IPS DF 6.9 (cell line): Measurements from ENCODE around the gene PTCD2.

Experiments used
- DNase-seq: peaks from one replicate; pipeline ENCODE4 v3.0.0-alpha.2; 2013; ENCODE audit warnings: low read depth, low spot score
- H3K27ac ChIP-seq: one replicate; pipeline ENCODE4 v1.5.1; 2013; ENCODE audit warnings: low read length, control low read depth
- H3K27me3 ChIP-seq: 2 replicates; pipeline ENCODE4 v1.6.1; 2013; ENCODE audit warnings: mild to moderate bottlenecking, low read length; ENCODE audit not compliant: control insufficient read depth, insufficient read depth
- H3K36me3 ChIP-seq: 2 replicates; pipeline ENCODE4 v1.6.1; 2013; ENCODE audit warnings: low read length; ENCODE audit not compliant: control insufficient read depth, insufficient read depth
- H3K4me1 ChIP-seq: 2 replicates; pipeline ENCODE4 v1.6.1; 2013; ENCODE audit warnings: low read length; ENCODE audit not compliant: control insufficient read depth, insufficient read depth
- H3K4me3 ChIP-seq: 2 replicates; pipeline ENCODE4 v1.5.1; 2013; ENCODE audit warnings: mild to moderate bottlenecking, low read length
- H3K9me3 ChIP-seq: 2 replicates; pipeline ENCODE4 v1.6.1; 2013; ENCODE audit warnings: low read length, inconsistent platforms; ENCODE audit not compliant: control insufficient read depth, insufficient read depth
- WGBS: extraction: QIAGEN DNeasy Blood & Tissue Kit; methylation state at CpG from one replicate; pipeline ENCODE4 v1.1.7; 2013; ENCODE audit warnings: mixed read lengths, missing lambda C conversion rate; ENCODE audit not compliant: insufficient read length, insufficient coverage; 5-methylcytosine and 5-hydroxymethylcytosine counted together

Gene PTCD2

GRCh38 chr5:72284559-72285423 lies 35.4 kb upstream of the PTCD2 start:
- no peaks in the 10 kb centered on the region; the same call in 1 of the 2 replicates for H3K36me3 ChIP-seq
- DNase-seq, result no peak
- no peaks in the 10 kb centered on the region for H3K27me3 ChIP-seq
- no peaks in the 10 kb centered on the region for H3K4me1 ChIP-seq
- H3K4me3 ChIP-seq, result no peak overlapping the region
- no peaks in the 10 kb centered on the region for H3K9me3 ChIP-seq
- WGBS, result no CpG with 5 or more reads among the region's 3 CpGs
- H3K27ac ChIP-seq, result no peak overlapping the region

DNA sequence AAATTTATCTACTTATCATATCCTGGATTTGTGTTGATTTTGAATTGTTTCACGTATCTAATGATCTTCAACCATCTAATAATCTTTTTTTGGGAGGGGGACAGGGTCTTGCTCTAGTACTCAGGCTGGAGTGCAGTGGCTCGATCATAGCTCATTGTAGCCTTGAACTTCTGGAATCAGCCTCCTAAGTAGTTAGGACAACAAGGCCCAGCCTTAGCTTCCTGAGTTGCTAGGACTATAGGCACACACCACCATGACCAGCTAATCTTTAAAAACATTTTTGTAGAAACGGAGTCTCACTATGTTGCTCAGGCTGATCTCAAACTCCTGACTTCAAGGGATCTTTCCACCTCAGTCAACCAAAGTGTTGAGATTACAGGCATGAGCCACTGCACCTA lies 34.8 kb upstream of the PTCD2 start:
- H3K36me3 ChIP-seq, result no peaks in the 10 kb centered on the region; the same call in 1 of the 2 replicates
- no peak overlapping the region for H3K4me3 ChIP-seq
- no CpG with 5 or more reads among the region's 3 CpGs for WGBS
- DNase-seq, result no peak
- no peaks in the 10 kb centered on the region for H3K4me1 ChIP-seq
- H3K27ac ChIP-seq, result no peak overlapping the region
- H3K27me3 ChIP-seq, result no peaks in the 10 kb centered on the region
- no peaks in the 10 kb centered on the region for H3K9me3 ChIP-seq

DNA sequence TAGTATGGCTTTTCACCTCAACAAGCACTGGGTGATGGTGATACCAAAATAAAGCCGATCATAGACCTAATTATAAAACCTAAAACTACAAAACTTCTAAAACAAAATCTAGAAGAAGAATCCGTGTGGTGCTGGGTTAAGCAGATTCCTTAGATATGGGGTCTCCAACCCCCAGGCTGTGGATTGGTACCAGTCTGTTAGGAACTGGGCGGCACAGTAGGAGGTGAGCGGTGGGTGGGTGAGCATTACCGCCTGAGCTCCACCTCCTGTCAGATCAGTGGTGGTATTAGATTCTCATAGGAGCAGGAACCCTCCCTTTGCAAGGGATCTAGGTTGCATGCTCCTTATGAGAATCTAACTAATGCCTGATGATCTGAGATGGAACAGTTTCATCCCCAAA lies 33.4 kb upstream of the PTCD2 start:
- no peaks in the 10 kb centered on the region for H3K27me3 ChIP-seq
- H3K27ac ChIP-seq, result no peak overlapping the region
- no peaks in the 10 kb centered on the region for H3K9me3 ChIP-seq
- no peaks in the 10 kb centered on the region for H3K4me1 ChIP-seq
- DNase-seq, result no peak
- H3K36me3 ChIP-seq, result no peaks in the 10 kb centered on the region; the same call in 1 of the 2 replicates
- no peak overlapping the region for H3K4me3 ChIP-seq
- WGBS, result no CpG with 5 or more reads among the region's 5 CpGs

DNA sequence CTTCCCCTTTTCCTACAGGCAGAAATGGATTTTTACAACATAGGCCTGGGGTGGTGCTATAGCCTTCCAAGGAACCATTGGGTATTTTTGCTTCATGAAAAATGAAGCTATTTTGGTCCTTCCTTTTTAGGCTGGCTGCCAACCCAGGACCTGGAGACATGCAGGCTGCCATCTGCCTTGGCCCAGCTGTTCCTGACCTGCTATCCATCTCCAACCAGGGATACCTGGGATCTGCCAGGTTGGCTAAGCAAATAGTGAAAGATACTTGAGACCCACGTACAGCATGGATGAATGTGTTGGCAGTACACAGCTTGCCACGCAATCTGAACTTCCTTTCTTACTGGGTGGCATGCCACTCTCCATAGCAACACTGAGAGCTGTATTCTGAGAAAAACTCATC lies 31.2 kb upstream of the PTCD2 start:
- no peaks in the 10 kb centered on the region for H3K27me3 ChIP-seq
- DNase-seq, result no peak
- H3K27ac ChIP-seq, result no peak overlapping the region
- peaks cover 2% of the 10 kb centered on the region; the same call in 1 of the 2 replicates for H3K36me3 ChIP-seq
- WGBS, result no CpG with 5 or more reads among the region's 2 CpGs
- no peaks in the 10 kb centered on the region for H3K9me3 ChIP-seq
- no peaks in the 10 kb centered on the region for H3K4me1 ChIP-seq
- no peak overlapping the region for H3K4me3 ChIP-seq

DNA sequence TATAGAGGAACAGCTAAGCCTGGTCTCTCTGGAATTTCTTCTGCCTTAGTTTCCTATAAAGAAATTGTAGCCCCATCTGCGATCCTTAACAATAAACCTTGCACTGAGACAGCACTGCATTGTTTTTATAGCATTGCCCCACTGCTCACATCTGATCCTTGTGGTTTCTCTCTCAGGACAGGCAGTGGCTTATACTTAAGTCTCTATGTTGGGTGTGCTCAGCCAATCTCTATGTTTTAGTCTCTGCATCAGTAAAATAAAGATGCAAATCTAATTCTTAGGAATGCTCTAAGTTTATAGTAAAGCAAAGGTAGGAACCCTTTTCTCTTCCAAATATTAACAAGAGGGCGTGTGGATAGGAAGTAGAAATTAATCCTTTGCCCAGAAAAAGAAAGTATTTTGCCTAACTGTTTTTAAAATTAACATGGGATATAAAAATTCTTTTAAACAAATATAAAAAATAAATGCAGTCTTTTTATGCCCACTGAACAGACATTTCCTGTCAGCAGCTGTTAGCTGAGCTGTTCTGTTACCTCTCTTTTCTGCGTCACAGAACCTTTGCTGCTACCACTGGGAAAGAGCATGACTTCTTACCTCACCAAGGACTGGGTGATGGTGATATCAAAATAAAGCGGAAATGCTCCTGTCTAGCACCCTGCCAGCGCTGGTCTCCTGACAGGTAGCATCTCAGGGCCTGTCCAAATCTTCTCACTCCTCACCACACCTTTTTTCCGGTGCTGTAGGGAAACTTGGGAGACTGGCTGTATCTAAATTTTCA lies 29.6 kb upstream of the PTCD2 start:
- no peaks in the 10 kb centered on the region for H3K4me1 ChIP-seq
- no peaks in the 10 kb centered on the region for H3K9me3 ChIP-seq
- H3K4me3 ChIP-seq, result no peak overlapping the region
- no peaks in the 10 kb centered on the region for H3K27me3 ChIP-seq
- peaks cover 2% of the 10 kb centered on the region; the same call in 1 of the 2 replicates for H3K36me3 ChIP-seq
- no CpG with 5 or more reads among the region's 6 CpGs for WGBS
- no peak overlapping the region for H3K27ac ChIP-seq
- no peak for DNase-seq

- Histone ChIP-seq H3K27me3 (no peaks in the 10 kb centered on the region), H3K36me3 (peaks cover 2% of the 10 kb centered on the region; the same call in 1 of the 2 replicates), H3K27ac (no peak overlapping the region), H3K4me1 (no peaks in the 10 kb centered on the region), H3K9me3 (no peaks in the 10 kb centered on the region), H3K4me3 (no peak overlapping the region)
- no peak for DNase-seq
- no CpG with 5 or more reads among the region's 3 CpGs for WGBS
Observed at GRCh38 chr5:72291601-72292000, 28.6 kb upstream of the PTCD2 start.

- DNase-seq, result no peak
- Histone ChIP-seq H3K4me3 (no peak overlapping the region), H3K4me1 (no peaks in the 10 kb centered on the region), H3K9me3 (no peaks in the 10 kb centered on the region), H3K36me3 (peaks cover 2% of the 10 kb centered on the region; the same call in 1 of the 2 replicates), H3K27ac (no peak overlapping the region), H3K27me3 (no peaks in the 10 kb centered on the region)
- no CpG with 5 or more reads among the region's 1 CpG for WGBS
Observed at GRCh38 chr5:72292411-72292810, 27.8 kb upstream of the PTCD2 start.

GRCh38 chr5:72293495-72294055 lies 26.6 kb upstream of the PTCD2 start:
- DNase-seq, result no peak
- no CpG with 5 or more reads among the region's 3 CpGs for WGBS
- no peaks in the 10 kb centered on the region for H3K27me3 ChIP-seq
- no peak overlapping the region for H3K27ac ChIP-seq
- no peaks in the 10 kb centered on the region for H3K4me1 ChIP-seq
- H3K36me3 ChIP-seq, result peaks cover 2% of the 10 kb centered on the region; the same call in 1 of the 2 replicates
- no peaks in the 10 kb centered on the region for H3K9me3 ChIP-seq
- H3K4me3 ChIP-seq, result no peak overlapping the region

GRCh38 chr5:72294473-72294872 lies 25.7 kb upstream of the PTCD2 start:
- no peak for DNase-seq
- Histone ChIP-seq H3K9me3 (no peaks in the 10 kb centered on the region), H3K36me3 (peaks cover 2% of the 10 kb centered on the region; the same call in 1 of the 2 replicates), H3K27me3 (no peaks in the 10 kb centered on the region), H3K4me3 (no peak overlapping the region), H3K27ac (no peak overlapping the region), H3K4me1 (no peaks in the 10 kb centered on the region)
- no CpG with 5 or more reads among the region's 2 CpGs for WGBS

DNA sequence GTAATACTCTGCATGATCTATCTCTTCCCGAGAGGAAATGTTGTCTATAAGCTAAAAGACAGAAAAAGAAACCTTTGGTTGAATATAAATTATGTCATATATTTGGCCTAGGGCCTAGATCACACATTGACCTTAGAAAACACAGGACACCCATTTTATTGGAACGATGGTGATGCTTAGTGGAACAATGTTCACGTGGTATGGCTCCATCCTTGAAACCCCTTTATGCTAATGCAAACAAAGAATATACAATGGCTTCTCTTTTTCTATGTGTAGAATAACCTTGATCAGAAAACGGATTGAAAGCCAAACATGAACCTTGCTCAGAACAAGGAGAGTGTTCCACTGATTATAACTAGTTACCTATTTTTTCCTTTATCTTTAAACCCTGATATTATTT lies 24.6 kb upstream of the PTCD2 start:
- Histone ChIP-seq H3K36me3 (peaks cover 2% of the 10 kb centered on the region; the same call in 1 of the 2 replicates), H3K27ac (no peak overlapping the region), H3K27me3 (no peaks in the 10 kb centered on the region), H3K4me1 (no peaks in the 10 kb centered on the region), H3K4me3 (no peak overlapping the region), H3K9me3 (no peaks in the 10 kb centered on the region)
- WGBS, result no CpG with 5 or more reads among the region's 4 CpGs
- no peak for DNase-seq
